Urinary bladder (tissue), 4 donors: ENCODE measurements around the gene TMCC1. TPM values are rescaled to one million over a fixed set of nuclear protein-coding genes. Genes with fewer than 3 reads are reported as not detected.

Source experiments
- DNase-seq: peaks from one replicate; pipeline ENCODE4 v3.0.0-alpha.2; 2015; ENCODE audit errors: extremely low spot score
- H3K27ac ChIP-seq: one replicate; pipeline ENCODE4 v1.5.1; 2013; ENCODE audit warnings: low read depth, mild to moderate bottlenecking, moderate library complexity
- H3K36me3 ChIP-seq: one replicate; pipeline ENCODE4 v1.6.1; 2013; ENCODE audit warnings: mild to moderate bottlenecking, moderate library complexity; ENCODE audit not compliant: insufficient read depth
- H3K4me1 ChIP-seq: one replicate; pipeline ENCODE4 v1.6.1; 2013; ENCODE audit warnings: mild to moderate bottlenecking, moderate library complexity; ENCODE audit not compliant: insufficient read depth
- H3K4me3 ChIP-seq: one replicate; pipeline ENCODE4 v1.5.1; 2013; ENCODE audit warnings: low read depth, low read length
- WGBS: extraction: QIAGEN DNeasy Blood & Tissue Kit; methylation state at CpG from one replicate; pipeline ENCODE4 v1.1.7; 2013; 5-methylcytosine and 5-hydroxymethylcytosine counted together
- polyA plus RNA-seq: library from polyadenylated mRNA; stranded (reverse); fragments of 200-250 nt; gene quantifications from one replicate; pipeline ENCODE4 v1.2.3, GENCODE V29; 2013
- total RNA-seq: library from RNA; depleted of rRNA; stranded (reverse); fragments of >200 nt; gene quantifications from one replicate; pipeline ENCODE4 v1.2.3, GENCODE V29; 2014
- donor health status: healthy with polysubstance abuse.
- donor health status: healthy.

Gene TMCC1
- total and polyA plus RNA-seq, 2 donors: 14.5 to 44.1 TPM

GRCh38 chr3:129606636-129607390 lies 286.7 kb downstream of the TMCC1 start, which contains the start of gene PLXND1:
Gene PLXND1 (minus strand): TSS chr3:129606676. CDS start chr3:129606639, 37 bp downstream.
- peak within 1 kb of the TSS; percentile 86 for H3K27ac ChIP-seq
- no peak for DNase-seq
- H3K4me1 ChIP-seq: no peaks in the 10 kb centered on the region
- WGBS: under 1% methylated on average over 90 of the region's 96 CpGs
- H3K36me3 ChIP-seq: no peaks in the 10 kb centered on the region
- peak within 1 kb of the TSS; percentile 74 for H3K4me3 ChIP-seq

GRCh38 chr3:129605922-129606635 lies 287.4 kb downstream of the TMCC1 start:
- peak overlapping the region; percentile 74 for H3K4me3 ChIP-seq
- under 1% methylated on average over 98 of the region's 98 CpGs for WGBS
- no peaks in the 10 kb centered on the region for H3K4me1 ChIP-seq
- H3K36me3 ChIP-seq: no peaks in the 10 kb centered on the region
- H3K27ac ChIP-seq: peak overlapping the region; percentile 81
- DNase-seq: no peak

- Histone ChIP-seq H3K4me3 (peak overlapping the region; percentile 74), H3K36me3 (no peaks in the 10 kb centered on the region), H3K27ac (peak overlapping the region; percentile 81), H3K4me1 (no peaks in the 10 kb centered on the region)
- WGBS: under 1% methylated on average over 98 of the region's 98 CpGs
- no peak for DNase-seq
Observed at GRCh38 chr3:129605203-129605921, 288.1 kb downstream of the TMCC1 start.

- Histone ChIP-seq H3K4me3 (peak overlapping the region; percentile 74), H3K27ac (no peak overlapping the region), H3K36me3 (no peaks in the 10 kb centered on the region), H3K4me1 (no peaks in the 10 kb centered on the region)
- no peak for DNase-seq
- 38% methylated on average over 12 of the region's 12 CpGs for WGBS
Observed at GRCh38 chr3:129604767-129605166, 288.7 kb downstream of the TMCC1 start.

- DNase-seq: no peak
- 75% methylated on average over 8 of the region's 8 CpGs for WGBS
- H3K4me1 ChIP-seq: no peaks in the 10 kb centered on the region
- no peaks in the 10 kb centered on the region for H3K36me3 ChIP-seq
- peak overlapping the region; percentile 74 for H3K4me3 ChIP-seq
- H3K27ac ChIP-seq: peak overlapping the region; percentile 53
Observed at GRCh38 chr3:129603991-129604749, 289.3 kb downstream of the TMCC1 start.

GRCh38 chr3:129603561-129603942 lies 290.0 kb downstream of the TMCC1 start:
- no peaks in the 10 kb centered on the region for H3K4me1 ChIP-seq

GRCh38 chr3:129602730-129603560 lies 290.6 kb downstream of the TMCC1 start:
- Histone ChIP-seq H3K27ac (peak overlapping the region; percentile 60), H3K4me3 (peak overlapping the region; percentile 1), H3K36me3 (no peaks in the 10 kb centered on the region), H3K4me1 (no peaks in the 10 kb centered on the region)
- no peak for DNase-seq
- 55% methylated on average over 15 of the region's 15 CpGs for WGBS

More at GRCh38 chr3:129603561-129603942, 290.0 kb downstream of the TMCC1 start:
- Histone ChIP-seq H3K36me3 (no peaks in the 10 kb centered on the region), H3K27ac (peak overlapping the region; percentile 41), H3K4me3 (peak overlapping the region; percentile 74)
- 63% methylated on average over 7 of the region's 7 CpGs for WGBS
- DNase-seq: no peak

- no peaks in the 10 kb centered on the region for H3K4me1 ChIP-seq
- H3K36me3 ChIP-seq: no peaks in the 10 kb centered on the region
- H3K27ac ChIP-seq: peak overlapping the region; percentile 33
- no peak overlapping the region for H3K4me3 ChIP-seq
- 82% methylated on average over 11 of the region's 11 CpGs for WGBS
- no peak for DNase-seq
Observed at GRCh38 chr3:129602309-129602708, 291.2 kb downstream of the TMCC1 start.

GRCh38 chr3:129601713-129602112 lies 291.8 kb downstream of the TMCC1 start:
- Histone ChIP-seq H3K27ac (no peak overlapping the region), H3K36me3 (no peaks in the 10 kb centered on the region), H3K4me1 (no peaks in the 10 kb centered on the region), H3K4me3 (no peak overlapping the region)
- no peak for DNase-seq
- WGBS: 79% methylated on average over 5 of the region's 5 CpGs

- Histone ChIP-seq H3K4me1 (no peaks in the 10 kb centered on the region), H3K36me3 (no peaks in the 10 kb centered on the region), H3K27ac (no peak overlapping the region), H3K4me3 (no peak overlapping the region)
- 93% methylated on average over 2 of the region's 2 CpGs for WGBS
- no peak for DNase-seq
Observed at GRCh38 chr3:129600348-129600747, 293.2 kb downstream of the TMCC1 start.

- Histone ChIP-seq H3K4me3 (no peak overlapping the region), H3K27ac (peak overlapping the region; percentile 11), H3K4me1 (peaks cover 1% of the 10 kb centered on the region), H3K36me3 (no peaks in the 10 kb centered on the region)
- DNase-seq: no peak
- 65% methylated on average over 5 of the region's 5 CpGs for WGBS
Observed at GRCh38 chr3:129599607-129600006, 293.9 kb downstream of the TMCC1 start.

GRCh38 chr3:129599073-129599472 lies 294.4 kb downstream of the TMCC1 start:
- no peak for DNase-seq
- no peaks in the 10 kb centered on the region for H3K36me3 ChIP-seq
- 80% methylated on average over 19 of the region's 19 CpGs for WGBS
- peaks cover 1% of the 10 kb centered on the region for H3K4me1 ChIP-seq
- H3K4me3 ChIP-seq: no peak overlapping the region
- H3K27ac ChIP-seq: no peak overlapping the region
